ENCODE results near the gene FAM20C. TPM values are rescaled to one million over a fixed set of nuclear protein-coding genes. Genes with fewer than 3 reads are reported as not detected.

Gene FAM20C
- total RNA-seq, 3 donors from 2014 or later: 20.7 to 47.7 (median 26.5) TPM

- intact Hi-C loops (cut with DNase I, micrococcal nuclease): no loop called here
- ATAC-seq: no peak
- Histone ChIP-seq H3K4me1 (ENCODE audit: low read depth) (peaks cover 16% of the 10 kb centered on the region), H3K36me3 (ENCODE audit: low read depth) (no peaks in the 10 kb centered on the region), H3K4me3 (no peak overlapping the region), H3K9me3 (no peaks in the 10 kb centered on the region)
- TF ChIP-seq CTCF (IDR thresholded peaks at IDR 0.05): no peak
- no peak for DNase-seq
These were observed 2.2 kb upstream of the FAM20C start for GRCh38 chr7:190196-190595.

GRCh38 chr7:191105-191980 lies 1.0 kb upstream of the FAM20C start:
- TF ChIP-seq CTCF (IDR thresholded peaks at IDR 0.05): no peak
- H3K4me3 ChIP-seq: no peak overlapping the region
- no peaks in the 10 kb centered on the region for H3K9me3 ChIP-seq
- no peaks in the 10 kb centered on the region for H3K36me3 ChIP-seq (ENCODE audit: low read depth)
- ATAC-seq (peak; percentile 7), DNase-seq (no peak)
- intact Hi-C loops (cut with DNase I, micrococcal nuclease): no loop called here
- H3K4me1 ChIP-seq (ENCODE audit: low read depth): peaks cover 19% of the 10 kb centered on the region

- intact Hi-C loops (cut with DNase I, micrococcal nuclease): no loop called here
- ATAC-seq: peak; percentile 14
- Histone ChIP-seq H3K4me1 (ENCODE audit: low read depth) (peaks cover 19% of the 10 kb centered on the region), H3K36me3 (ENCODE audit: low read depth) (no peaks in the 10 kb centered on the region), H3K9me3 (no peaks in the 10 kb centered on the region), H3K4me3 (peak overlapping the region; percentile 36)
- peak in 2 of 3 donors; percentile 45 to 62 for DNase-seq
- TF ChIP-seq CTCF (IDR thresholded peaks at IDR 0.05): no peak
These were observed 520 bp downstream of the FAM20C start for GRCh38 chr7:192701-193480.

GRCh38 chr7:193481-194251 lies 1.3 kb downstream of the FAM20C start:
- TF ChIP-seq CTCF (IDR thresholded peaks at IDR 0.05): no peak
- no peaks in the 10 kb centered on the region for H3K36me3 ChIP-seq (ENCODE audit: low read depth)
- no peaks in the 10 kb centered on the region for H3K9me3 ChIP-seq
- peak in 2 of 3 donors; percentile 25 to 49 for DNase-seq
- peak overlapping the region; percentile 36 for H3K4me3 ChIP-seq
- peak; percentile 5 for ATAC-seq
- H3K4me1 ChIP-seq (ENCODE audit: low read depth): peaks cover 19% of the 10 kb centered on the region
- intact Hi-C loops (cut with DNase I, micrococcal nuclease): no loop called here

- H3K4me1 ChIP-seq (ENCODE audit: low read depth): peaks cover 19% of the 10 kb centered on the region
- no peak for TF ChIP-seq CTCF (IDR thresholded peaks at IDR 0.05)
- no peak for ATAC-seq
- no peaks in the 10 kb centered on the region for H3K36me3 ChIP-seq (ENCODE audit: low read depth)
- H3K9me3 ChIP-seq: no peaks in the 10 kb centered on the region
- no peak overlapping the region for H3K4me3 ChIP-seq
- peak in 1 of 3 donors; percentile 24 for DNase-seq
- intact Hi-C loops (cut with DNase I, micrococcal nuclease): no loop called here
These were observed 2.1 kb downstream of the FAM20C start for GRCh38 chr7:194252-195009.
